ENCODE results near the gene SPTBN1.

SPTBN1 gene

DNA sequence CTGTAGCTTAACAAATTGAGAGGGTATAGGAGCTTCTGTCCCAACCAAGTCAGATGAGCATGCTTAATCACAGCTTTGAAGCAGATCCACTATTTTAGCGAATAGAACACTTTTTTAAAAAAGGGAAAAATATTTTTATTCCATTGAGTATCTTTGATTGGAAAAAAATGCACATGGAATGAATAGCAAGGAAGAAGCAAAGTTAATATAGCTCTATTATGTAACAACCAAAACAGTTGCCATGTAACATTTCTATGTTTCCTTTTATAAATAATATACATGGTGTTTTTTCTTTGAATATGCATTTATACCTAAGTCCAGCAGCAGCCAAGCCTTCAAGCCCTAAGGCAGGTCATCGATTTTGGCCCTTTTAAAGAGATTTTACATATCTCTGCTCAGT, 21.4 kb upstream of the SPTBN1 start:
- no peak for DNase-seq

- no peak for DNase-seq
These were observed 20.6 kb upstream of the SPTBN1 start for GRCh38 chr2:54435325-54436226.

GRCh38 chr2:54437588-54437987, 18.5 kb upstream of the SPTBN1 start:
- DNase-seq: no peak

DNA sequence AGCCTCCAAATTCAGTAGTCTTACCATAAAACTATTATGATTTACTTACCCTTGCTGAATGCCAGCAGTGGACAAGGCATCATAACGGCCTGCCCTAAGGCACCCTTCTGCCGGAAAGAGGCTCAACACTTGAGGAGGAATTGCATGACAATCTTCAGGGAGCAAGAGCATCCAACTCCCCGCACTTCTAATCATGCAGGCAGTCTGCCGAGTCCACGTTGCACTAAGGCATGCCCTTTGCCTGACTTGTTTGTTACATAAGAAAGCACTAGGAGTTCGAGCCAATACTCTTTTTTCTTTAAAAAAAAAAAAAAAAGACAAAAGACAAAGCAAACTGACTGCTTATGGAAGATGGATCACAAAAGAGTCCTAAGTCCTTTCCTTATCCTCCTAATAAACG, 17.9 kb upstream of the SPTBN1 start:
- no peak for DNase-seq

- no peak for DNase-seq
These were observed 16.5 kb upstream of the SPTBN1 start for GRCh38 chr2:54439582-54439981.

DNA sequence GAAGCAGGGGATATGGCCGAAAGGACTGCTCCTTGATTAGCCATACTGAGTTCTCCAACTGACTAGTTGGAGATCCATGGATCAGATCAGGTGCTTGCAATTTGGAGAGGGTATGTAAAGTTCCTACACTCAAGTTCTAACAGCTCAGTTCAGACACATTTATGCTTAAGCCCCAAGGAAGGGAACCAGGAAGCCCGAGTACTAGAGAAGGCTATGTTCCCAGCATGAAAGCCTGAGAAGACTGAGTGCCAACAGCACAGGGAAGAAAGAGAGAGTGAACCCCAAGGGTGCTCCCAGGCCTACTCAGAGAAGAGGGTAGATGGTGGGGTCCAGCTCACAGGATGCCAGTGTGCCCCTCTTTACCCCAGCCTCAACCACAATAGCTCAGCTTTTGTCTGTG, 16.1 kb upstream of the SPTBN1 start:
- DNase-seq: no peak

GRCh38 chr2:54444503-54444902, 11.6 kb upstream of the SPTBN1 start:
- DNase-seq: no peak

DNA sequence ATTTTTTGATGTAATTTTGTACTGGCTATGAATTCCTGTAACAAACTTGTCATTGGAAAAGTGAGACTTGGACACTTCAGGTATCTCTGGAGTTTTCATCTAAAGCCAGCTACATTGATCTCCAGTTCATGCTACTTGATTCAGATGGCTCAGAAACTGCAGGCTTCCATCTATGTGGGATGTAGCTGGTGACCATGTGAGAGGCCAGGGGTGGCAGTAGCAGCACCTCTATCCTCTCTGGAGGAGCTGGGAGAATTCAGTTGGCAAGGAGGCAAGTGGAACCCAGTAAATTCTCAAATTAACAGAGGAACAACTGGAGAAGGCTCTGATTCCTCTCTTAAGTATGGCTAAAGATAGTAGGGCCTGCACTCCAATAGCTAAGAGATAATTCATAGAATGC, 10.0 kb upstream of the SPTBN1 start:
- DNase-seq: no peak

DNA sequence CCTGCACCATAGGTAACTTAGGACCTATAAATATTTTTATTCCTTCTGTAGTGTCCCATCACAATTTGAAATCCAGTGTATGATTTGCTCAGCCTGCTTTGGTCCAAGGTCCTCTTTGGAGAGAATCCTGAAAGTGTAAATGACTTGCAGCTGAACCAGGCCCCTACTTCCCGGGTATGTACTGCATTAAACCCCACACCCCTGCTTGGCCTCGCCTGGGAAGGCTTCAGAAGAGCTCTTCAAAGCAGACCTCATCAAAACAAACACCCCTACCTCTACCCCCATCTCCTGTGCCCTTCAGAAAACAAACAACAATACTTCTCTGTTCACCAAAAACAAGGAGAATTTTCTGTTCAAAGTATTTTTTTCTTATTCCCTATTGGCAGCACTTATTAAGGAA, 9.5 kb upstream of the SPTBN1 start:
- no peak for DNase-seq

DNA sequence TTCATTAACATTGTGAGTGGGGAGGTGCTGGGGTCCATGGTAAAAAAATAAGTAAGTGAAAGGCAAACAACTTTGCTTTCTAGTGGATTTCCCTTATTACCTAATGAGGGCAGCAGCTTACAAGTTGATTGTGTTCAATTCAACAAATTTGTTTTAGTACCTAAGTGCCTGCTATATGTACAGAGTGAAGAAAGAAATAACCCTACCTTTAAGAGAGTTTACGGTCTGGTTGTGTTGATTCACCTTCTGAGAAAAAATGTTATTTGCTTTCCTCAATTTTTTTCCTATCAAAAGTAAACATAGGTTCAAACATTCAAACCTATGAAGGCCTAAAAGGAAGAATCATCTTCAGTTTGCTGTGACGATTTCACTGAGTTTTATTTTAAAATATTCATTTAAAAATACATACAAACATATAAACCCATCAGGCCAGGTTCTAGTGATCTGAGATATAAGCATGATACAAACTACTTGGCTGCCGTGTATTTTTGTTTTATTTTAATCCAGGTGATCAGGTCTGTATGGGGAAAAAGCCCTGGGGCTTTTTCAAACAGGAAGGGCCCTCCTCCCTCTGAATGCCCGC, 1.5 kb upstream of the SPTBN1 start:
- no peak for DNase-seq

GRCh38 chr2:54455131-54455562, 980 bp upstream of the SPTBN1 start:
- no peak for DNase-seq

DNA sequence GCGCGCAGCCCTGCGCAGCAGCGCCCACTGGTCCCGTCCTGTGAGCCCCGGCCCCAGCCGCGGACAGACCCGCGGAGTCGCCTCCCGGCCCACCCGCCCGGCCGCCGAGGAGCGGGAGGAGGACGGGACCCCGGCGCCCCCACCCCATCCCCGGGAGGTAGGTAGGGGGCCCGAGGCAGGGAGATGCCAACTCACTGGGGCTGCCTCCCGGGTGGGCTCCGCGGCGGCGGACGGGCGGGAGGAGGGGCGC, 160 bp downstream of the SPTBN1 start:
- DNase-seq: peak; percentile 40

GRCh38 chr2:54456612-54457322, 640 bp downstream of the SPTBN1 start:
- peak; percentile 45 for DNase-seq

DNA sequence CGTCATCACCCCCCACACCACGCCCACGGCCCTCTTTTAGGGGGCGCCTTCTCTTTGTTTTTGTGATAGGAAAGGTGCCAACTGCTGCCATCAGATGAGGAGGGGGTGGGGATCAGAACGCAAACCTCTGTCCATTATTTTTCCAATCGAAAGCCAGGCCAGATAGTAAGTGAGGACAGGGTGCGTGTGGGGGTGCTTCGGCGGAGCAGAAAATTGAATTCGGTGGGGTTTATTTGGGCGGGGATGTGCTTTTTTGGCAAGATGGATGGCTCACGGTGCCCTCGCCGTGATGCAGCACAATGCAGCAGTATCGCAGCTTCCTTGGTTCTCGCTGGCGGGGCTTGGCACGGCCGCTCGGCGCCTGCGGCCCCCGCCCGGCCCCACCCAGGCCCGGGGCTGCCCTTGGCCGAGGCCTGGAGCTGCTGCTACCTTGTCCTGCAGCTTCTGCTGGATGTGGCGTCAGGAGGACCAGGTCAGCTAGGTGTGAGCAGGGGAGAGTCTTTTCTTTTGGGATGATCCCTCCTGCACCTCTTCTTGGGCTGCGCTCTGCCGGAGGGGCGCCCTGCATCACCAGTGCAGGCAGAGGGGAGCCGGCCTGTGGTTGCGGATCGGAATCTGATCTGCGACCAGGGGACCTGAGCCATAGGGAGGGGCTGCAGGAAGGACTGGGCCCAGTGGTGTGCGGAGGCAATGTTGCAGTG, 1.3 kb downstream of the SPTBN1 start:
- DNase-seq: peak; percentile 30

DNA sequence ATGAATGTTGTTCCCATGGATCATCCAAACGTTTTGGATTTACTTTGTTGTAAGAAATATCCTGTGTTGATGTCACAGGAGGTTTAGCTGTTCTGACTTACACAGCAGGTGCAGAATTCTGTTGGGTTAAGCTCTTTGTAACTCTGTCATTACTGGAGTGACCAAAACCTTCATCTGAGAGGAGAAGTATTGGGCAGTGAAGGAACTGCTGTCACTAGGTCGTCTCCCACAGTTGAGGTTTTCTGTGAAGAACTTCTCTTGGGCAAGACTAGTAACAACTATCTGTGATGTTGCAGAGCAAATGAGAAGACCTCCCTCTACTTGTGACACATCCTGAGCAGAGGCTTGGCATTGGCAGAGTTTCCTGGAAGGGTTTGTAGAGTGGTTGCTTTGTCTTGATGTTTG, 2.9 kb downstream of the SPTBN1 start:
- DNase-seq: peak; percentile 45

DNA sequence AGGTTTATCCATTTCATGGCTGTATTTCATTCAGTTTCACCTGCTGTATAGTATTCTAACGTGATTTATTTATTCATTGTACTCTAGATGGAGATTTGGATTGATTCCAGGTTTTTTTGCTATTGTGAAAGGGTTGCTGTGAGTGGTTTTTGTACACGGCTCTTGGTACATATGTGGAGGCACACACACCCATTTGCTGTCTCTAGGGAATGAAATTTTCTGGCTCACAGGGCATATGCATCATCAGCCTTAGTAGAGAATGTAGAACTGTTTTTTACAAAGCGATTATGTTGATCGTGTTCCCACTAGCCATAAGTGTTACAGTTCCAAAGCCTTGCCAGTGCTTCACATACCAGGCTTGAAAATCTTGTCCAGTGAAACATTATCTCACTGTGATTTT, 5.1 kb downstream of the SPTBN1 start:
- DNase-seq: no peak

DNA sequence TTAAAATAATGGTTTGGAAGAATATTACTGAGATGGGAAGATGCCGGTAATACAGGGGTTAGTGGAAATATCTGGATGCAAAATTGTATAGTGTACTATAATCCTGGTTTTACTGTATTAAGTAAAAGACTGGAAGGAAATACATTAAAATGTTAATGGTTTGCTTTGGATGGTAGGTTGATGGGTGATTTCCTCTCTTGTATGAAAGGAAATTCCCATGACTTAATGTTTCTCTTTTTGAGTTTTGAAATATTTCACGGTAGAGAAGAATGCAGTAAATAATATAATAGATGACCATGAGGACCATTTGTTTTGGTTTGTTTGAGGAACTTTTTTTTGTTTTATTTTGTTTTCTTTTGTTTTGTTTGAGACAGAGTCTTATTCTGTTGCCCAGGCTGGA, 8.2 kb downstream of the SPTBN1 start:
- DNase-seq: no peak

GRCh38 chr2:54465143-54465542, 9.0 kb downstream of the SPTBN1 start:
- DNase-seq: no peak

- no peak for DNase-seq
These were observed 10.7 kb downstream of the SPTBN1 start for GRCh38 chr2:54466870-54467269.

DNA sequence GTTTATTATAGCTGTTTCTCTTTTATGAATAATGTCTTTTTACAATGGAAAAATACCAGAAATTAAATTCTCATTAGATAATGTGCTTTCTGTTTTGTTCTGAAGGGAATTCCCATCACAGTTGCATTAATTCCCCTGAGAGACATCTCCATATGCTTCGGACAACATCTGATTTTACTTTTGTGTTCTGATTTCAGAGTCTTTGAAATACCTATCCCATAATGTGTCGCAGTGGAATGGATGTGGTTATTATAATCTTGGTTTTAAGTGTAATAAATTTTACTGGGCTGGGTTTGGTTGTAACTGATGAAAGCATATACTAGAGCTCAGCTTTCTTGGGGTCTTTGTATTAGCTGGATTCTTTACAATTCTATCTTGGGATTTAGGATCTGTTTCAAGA, 12.5 kb downstream of the SPTBN1 start:
- DNase-seq: no peak

GRCh38 chr2:54469484-54470053, 13.4 kb downstream of the SPTBN1 start:
- no peak for DNase-seq

DNA sequence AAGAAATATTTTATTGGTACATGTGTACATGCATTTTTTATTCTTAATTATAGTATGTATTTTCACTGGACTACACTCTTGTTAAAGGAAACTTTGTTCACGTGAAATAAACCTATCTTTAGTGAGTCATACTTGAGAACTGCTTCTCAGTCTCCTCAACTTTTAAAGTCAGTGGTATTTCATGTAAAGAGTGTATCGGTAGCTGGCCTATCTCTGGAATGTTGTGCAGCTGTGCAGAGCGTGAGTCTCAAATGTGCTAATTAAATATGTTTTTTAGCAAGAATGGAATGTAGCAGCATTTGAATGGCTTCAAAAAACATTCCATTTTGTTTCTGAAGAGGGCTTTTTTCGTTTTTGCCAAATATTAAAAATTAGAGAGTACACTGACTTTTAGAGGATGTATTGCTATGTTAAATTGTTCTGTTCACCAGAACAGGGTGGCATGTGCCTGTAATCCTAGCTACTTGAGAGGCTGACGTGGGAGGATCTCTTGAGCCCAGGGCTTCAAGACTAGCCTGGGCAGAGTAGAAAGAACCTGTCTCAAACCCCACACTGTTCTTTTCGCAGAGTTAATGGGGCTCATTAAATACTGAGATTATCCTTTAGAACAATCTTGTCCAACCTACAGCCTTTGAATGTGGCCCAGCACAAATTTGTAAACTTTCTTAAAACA, 14.3 kb downstream of the SPTBN1 start:
- DNase-seq: peak; percentile 30

Data from HCEC 1CT (cell line).